HG02571 (cell line): Measurements from ENCODE around the gene DCLK2.

Experiments used
- ATAC-seq: cut with Tn5 transposase; IDR thresholded peaks from one replicate; pipeline ENCODE4 v1.9.1; 2021; ENCODE audit warnings: mild to moderate bottlenecking, moderate library complexity; ENCODE audit not compliant: unreplicated experiment

DCLK2 gene

GRCh38 chr4:150078041-150078578, at the start of gene DCLK2:
Gene DCLK2, plus strand, starts transcription at chr4:150078445. Its CDS starts 583 bp downstream, at chr4:150079028.
- no peak for ATAC-seq

GRCh38 chr4:150032541-150032940, 45.7 kb upstream of the DCLK2 start:
- ATAC-seq, result no peak

GRCh38 chr4:150033081-150033480, 45.2 kb upstream of the DCLK2 start:
- ATAC-seq, result no peak

GRCh38 chr4:150033901-150034300, 44.3 kb upstream of the DCLK2 start:
- ATAC-seq, result no peak

GRCh38 chr4:150037251-150037856, 40.9 kb upstream of the DCLK2 start:
- ATAC-seq, result no peak

GRCh38 chr4:150038335-150039076, 39.7 kb upstream of the DCLK2 start:
- peak; percentile 81 for ATAC-seq

- no peak for ATAC-seq
These were observed 38.7 kb upstream of the DCLK2 start for GRCh38 chr4:150039274-150040127.

- no peak for ATAC-seq
These were observed 33.7 kb upstream of the DCLK2 start for GRCh38 chr4:150044517-150044916.

GRCh38 chr4:150045410-150045809, 32.8 kb upstream of the DCLK2 start:
- no peak for ATAC-seq

GRCh38 chr4:150046728-150047217, 31.5 kb upstream of the DCLK2 start:
- no peak for ATAC-seq

GRCh38 chr4:150047546-150047945, 30.7 kb upstream of the DCLK2 start:
- ATAC-seq, result no peak

GRCh38 chr4:150049682-150050081, 28.6 kb upstream of the DCLK2 start:
- ATAC-seq, result no peak

GRCh38 chr4:150050566-150050965, 27.7 kb upstream of the DCLK2 start:
- ATAC-seq, result no peak

- no peak for ATAC-seq
These were observed 27.1 kb upstream of the DCLK2 start for GRCh38 chr4:150051111-150051510.

- no peak for ATAC-seq
These were observed 22.8 kb upstream of the DCLK2 start for GRCh38 chr4:150055467-150055866.

GRCh38 chr4:150056569-150056968, 21.7 kb upstream of the DCLK2 start:
- ATAC-seq, result no peak

- ATAC-seq, result no peak
These were observed 17.0 kb upstream of the DCLK2 start for GRCh38 chr4:150061086-150061776.

- ATAC-seq, result no peak
These were observed 15.1 kb upstream of the DCLK2 start for GRCh38 chr4:150063128-150063527.

- no peak for ATAC-seq
These were observed 12.5 kb upstream of the DCLK2 start for GRCh38 chr4:150065740-150066139.

GRCh38 chr4:150067859-150068258, 10.4 kb upstream of the DCLK2 start:
- ATAC-seq, result no peak
